ENCODE data around the gene CALHM4. TPM values are rescaled to one million over a fixed set of nuclear protein-coding genes. Genes with fewer than 3 reads are reported as not detected.

The CALHM4 gene
- total RNA-seq, 1 donor from 2014 or later, result not detected

- no peak for DNase-seq
- TF ChIP-seq, protein P1, sequence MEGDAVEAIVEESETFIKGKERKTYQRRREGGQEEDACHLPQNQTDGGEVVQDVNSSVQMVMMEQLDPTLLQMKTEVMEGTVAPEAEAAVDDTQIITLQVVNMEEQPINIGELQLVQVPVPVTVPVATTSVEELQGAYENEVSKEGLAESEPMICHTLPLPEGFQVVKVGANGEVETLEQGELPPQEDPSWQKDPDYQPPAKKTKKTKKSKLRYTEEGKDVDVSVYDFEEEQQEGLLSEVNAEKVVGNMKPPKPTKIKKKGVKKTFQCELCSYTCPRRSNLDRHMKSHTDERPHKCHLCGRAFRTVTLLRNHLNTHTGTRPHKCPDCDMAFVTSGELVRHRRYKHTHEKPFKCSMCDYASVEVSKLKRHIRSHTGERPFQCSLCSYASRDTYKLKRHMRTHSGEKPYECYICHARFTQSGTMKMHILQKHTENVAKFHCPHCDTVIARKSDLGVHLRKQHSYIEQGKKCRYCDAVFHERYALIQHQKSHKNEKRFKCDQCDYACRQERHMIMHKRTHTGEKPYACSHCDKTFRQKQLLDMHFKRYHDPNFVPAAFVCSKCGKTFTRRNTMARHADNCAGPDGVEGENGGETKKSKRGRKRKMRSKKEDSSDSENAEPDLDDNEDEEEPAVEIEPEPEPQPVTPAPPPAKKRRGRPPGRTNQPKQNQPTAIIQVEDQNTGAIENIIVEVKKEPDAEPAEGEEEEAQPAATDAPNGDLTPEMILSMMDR (IDR thresholded peaks at IDR 0.05; ENCODE audit: borderline replicate concordance), result no peak
- H3K36me3 ChIP-seq, result no peaks in the 10 kb centered on the region
- H3K4me3 ChIP-seq, result no peak overlapping the region
- H3K27me3 ChIP-seq (ENCODE audit: low read depth), result peaks cover 3% of the 10 kb centered on the region
- intact Hi-C loops (cut with micrococcal nuclease), result no loop called here
- H3K4me1 ChIP-seq, result no peaks in the 10 kb centered on the region
- no peaks in the 10 kb centered on the region for H3K9me3 ChIP-seq (replicated peaks)
- no peak overlapping the region for H3K27ac ChIP-seq (replicated peaks)
Measured at GRCh38 chr6:116542426-116542825, 11.1 kb upstream of the CALHM4 start.

- H3K27me3 ChIP-seq (ENCODE audit: low read depth), result peaks cover 3% of the 10 kb centered on the region
- TF ChIP-seq, protein P1 (IDR thresholded peaks at IDR 0.05; ENCODE audit: borderline replicate concordance), result no peak
- H3K9me3 ChIP-seq (replicated peaks), result no peaks in the 10 kb centered on the region
- DNase-seq, result no peak
- H3K36me3 ChIP-seq, result no peaks in the 10 kb centered on the region
- H3K27ac ChIP-seq (replicated peaks), result no peak overlapping the region
- no peak overlapping the region for H3K4me3 ChIP-seq
- intact Hi-C loops (cut with micrococcal nuclease), result no loop called here
- no peaks in the 10 kb centered on the region for H3K4me1 ChIP-seq
Measured at GRCh38 chr6:116543149-116543548, 10.4 kb upstream of the CALHM4 start.

DNA sequence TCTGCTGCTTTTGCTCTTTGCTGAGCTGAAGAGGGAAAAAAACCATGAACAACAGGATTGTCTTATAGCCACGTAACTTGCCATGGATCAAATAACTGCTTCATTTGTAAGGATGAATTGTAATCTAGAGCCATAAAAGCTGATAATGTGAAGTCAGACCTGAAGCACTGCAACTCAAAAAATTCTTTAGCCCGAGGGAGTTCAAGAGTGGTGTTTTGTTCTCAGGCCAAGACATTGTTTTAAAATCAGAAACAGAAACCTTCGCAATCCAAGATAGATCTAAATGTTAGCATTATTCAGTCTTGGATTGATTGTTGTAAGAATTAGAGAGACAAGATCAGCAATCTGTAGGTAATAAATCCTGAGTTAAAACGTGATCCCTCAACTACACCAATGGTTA is 7.9 kb upstream of the CALHM4 start, which contains the start of gene TRAPPC3L:
Gene TRAPPC3L (minus strand): TSS at position 34 of the 400 bp plus-strand sequence. CDS start 170 bp downstream, outside the sequence.
- no peak within 1 kb of the TSS for H3K4me3 ChIP-seq

GRCh38 chr6:116547358-116547757 is 6.2 kb upstream of the CALHM4 start:
- Histone ChIP-seq H3K4me1 (no peaks in the 10 kb centered on the region), H3K4me3 (no peak overlapping the region), H3K27me3 (ENCODE audit: low read depth) (no peaks in the 10 kb centered on the region), H3K9me3 (replicated peaks) (no peaks in the 10 kb centered on the region), H3K27ac (replicated peaks) (no peak overlapping the region), H3K36me3 (no peaks in the 10 kb centered on the region)
- DNase-seq, result no peak
- intact Hi-C loops (cut with micrococcal nuclease), result no loop called here
- TF ChIP-seq, protein P1 (IDR thresholded peaks at IDR 0.05; ENCODE audit: borderline replicate concordance), result no peak

More for the DNA sequence above, 7.9 kb upstream of the CALHM4 start, which contains the start of gene TRAPPC3L:
- Histone ChIP-seq H3K9me3 (replicated peaks) (no peaks in the 10 kb centered on the region), H3K27me3 (ENCODE audit: low read depth) (peaks cover 3% of the 10 kb centered on the region), H3K36me3 (no peaks in the 10 kb centered on the region), H3K4me1 (no peaks in the 10 kb centered on the region), H3K27ac (replicated peaks) (no peak within 1 kb of the TSS)
- TF ChIP-seq, protein P1 (IDR thresholded peaks at IDR 0.05; ENCODE audit: borderline replicate concordance), result no peak
- intact Hi-C loops (cut with micrococcal nuclease), result no loop called here
- DNase-seq, result no peak

DNA sequence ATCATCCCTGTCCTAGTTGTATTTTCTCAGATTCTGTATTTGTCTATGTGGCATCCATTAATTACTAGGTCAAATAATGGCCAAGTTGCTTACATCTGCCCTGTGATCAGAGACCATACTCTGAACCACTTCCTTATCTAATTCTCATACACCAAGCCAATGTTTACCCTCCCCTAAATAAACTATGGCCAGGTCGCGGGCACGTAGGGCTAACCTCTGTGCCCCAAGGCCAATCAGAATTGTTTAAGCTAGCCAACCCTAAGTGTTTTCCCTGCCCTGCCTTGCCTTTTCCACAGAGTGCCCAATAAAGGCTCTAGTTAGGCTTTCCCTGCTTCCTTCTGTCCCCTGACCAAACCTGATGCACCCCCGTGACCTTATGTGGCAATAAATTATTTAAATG is 2.8 kb upstream of the CALHM4 start:
- Histone ChIP-seq H3K27ac (replicated peaks) (no peak overlapping the region), H3K36me3 (no peaks in the 10 kb centered on the region), H3K4me3 (no peak overlapping the region), H3K27me3 (ENCODE audit: low read depth) (no peaks in the 10 kb centered on the region), H3K9me3 (replicated peaks) (no peaks in the 10 kb centered on the region), H3K4me1 (no peaks in the 10 kb centered on the region)
- DNase-seq, result no peak
- intact Hi-C loops (cut with micrococcal nuclease), result no loop called here
- TF ChIP-seq, protein P1 (IDR thresholded peaks at IDR 0.05; ENCODE audit: borderline replicate concordance), result no peak
